Activated naive CD8-positive, alpha-beta T cell treated with anti-CD3 and anti-CD28 coated beads for 36 hours (primary cell): Measurements from ENCODE around the gene PAQR7. TPM values are rescaled to one million over a fixed set of nuclear protein-coding genes. Genes with fewer than 3 reads are reported as not detected.

Experiments used
- DNase-seq: peaks from one replicate; pipeline ENCODE4 v3.0.0; 2021
- H3K27ac Mint-ChIP-seq: one replicate; pipeline ENCODE4 v1.8.0; 2022; ENCODE audit warnings: mild to moderate bottlenecking, moderate library complexity, mixed read lengths
- H3K27me3 Mint-ChIP-seq: one replicate; pipeline ENCODE4 v1.8.0; 2022; ENCODE audit warnings: mild to moderate bottlenecking, mixed read lengths
- H3K36me3 Mint-ChIP-seq: one replicate; pipeline ENCODE4 v1.8.0; 2021; ENCODE audit warnings: mild to moderate bottlenecking, mixed read lengths
- H3K4me1 Mint-ChIP-seq: one replicate; pipeline ENCODE4 v1.8.0; 2021; ENCODE audit warnings: mixed read lengths
- H3K4me3 Mint-ChIP-seq: one replicate; pipeline ENCODE4 v1.8.0; 2022; ENCODE audit warnings: mild to moderate bottlenecking, moderate library complexity, mixed read lengths
- H3K9me3 Mint-ChIP-seq: one replicate; pipeline ENCODE4 v1.8.0; 2022; ENCODE audit warnings: mixed read lengths
- total RNA-seq, 2 experiments: library from RNA; stranded (reverse); gene quantifications; one replicate each; pipeline ENCODE4 v1.2.3, GENCODE V29; 2021

The PAQR7 gene
- total RNA-seq, 2 experiments from 2014 or later: 8.6 to 9.2 TPM

DNA sequence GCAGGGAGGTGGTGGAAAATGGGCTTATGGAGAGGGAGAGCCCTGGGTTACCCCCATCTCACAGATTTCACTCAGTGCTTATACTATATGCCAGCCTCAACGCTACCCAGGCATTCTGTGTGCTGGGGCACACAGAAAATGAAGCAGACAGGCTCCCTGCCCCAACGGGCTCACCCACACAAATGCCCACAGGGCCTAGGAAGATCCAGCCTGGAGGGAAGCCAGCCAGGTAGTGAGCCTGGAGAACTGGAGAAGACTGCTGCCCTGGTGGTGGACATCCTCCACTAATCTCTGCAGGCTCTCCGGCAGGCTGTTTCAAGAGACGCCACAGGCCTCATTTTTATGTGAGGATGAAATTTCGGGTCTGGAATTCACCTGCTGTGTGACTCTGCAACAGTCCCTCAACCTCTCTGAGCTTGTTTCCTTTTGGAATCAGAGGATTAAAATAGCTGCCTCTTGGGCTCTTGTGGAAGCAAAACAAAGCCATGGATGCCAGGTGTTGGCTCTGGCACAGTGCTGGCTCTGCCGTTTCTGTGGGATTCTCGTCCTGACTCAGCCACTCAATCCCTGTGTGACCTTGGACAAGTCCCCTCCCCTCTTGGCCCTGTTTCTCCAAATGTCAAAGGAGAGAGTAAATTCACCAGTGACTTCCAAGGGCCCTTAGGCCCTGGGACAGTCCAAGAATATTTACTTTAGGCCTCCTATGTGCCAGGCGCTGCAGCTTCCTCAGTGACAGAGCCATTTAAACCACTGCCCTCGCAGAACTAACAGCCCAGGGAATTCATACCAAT is 3.6 kb downstream of the PAQR7 start:
- no peak overlapping the region for H3K4me3 Mint-ChIP-seq
- no peaks in the 10 kb centered on the region for H3K36me3 Mint-ChIP-seq
- peaks cover 16% of the 10 kb centered on the region for H3K4me1 Mint-ChIP-seq
- H3K27ac Mint-ChIP-seq: no peak overlapping the region
- DNase-seq: no peak
- peaks cover 8% of the 10 kb centered on the region for H3K27me3 Mint-ChIP-seq
- H3K9me3 Mint-ChIP-seq: no peaks in the 10 kb centered on the region

GRCh38 chr1:25871086-25871703 is 4.3 kb downstream of the PAQR7 start:
- no peak for DNase-seq
- no peaks in the 10 kb centered on the region for H3K36me3 Mint-ChIP-seq
- H3K27ac Mint-ChIP-seq: no peak overlapping the region
- no peak overlapping the region for H3K4me3 Mint-ChIP-seq
- no peaks in the 10 kb centered on the region for H3K9me3 Mint-ChIP-seq
- peaks cover 3% of the 10 kb centered on the region for H3K27me3 Mint-ChIP-seq
- H3K4me1 Mint-ChIP-seq: peaks cover 16% of the 10 kb centered on the region

- Mint-ChIP-seq H3K4me1 (peaks cover 16% of the 10 kb centered on the region), H3K9me3 (no peaks in the 10 kb centered on the region)
- no peak for DNase-seq
These were observed 4.9 kb downstream of the PAQR7 start for GRCh38 chr1:25870614-25871013.

DNA sequence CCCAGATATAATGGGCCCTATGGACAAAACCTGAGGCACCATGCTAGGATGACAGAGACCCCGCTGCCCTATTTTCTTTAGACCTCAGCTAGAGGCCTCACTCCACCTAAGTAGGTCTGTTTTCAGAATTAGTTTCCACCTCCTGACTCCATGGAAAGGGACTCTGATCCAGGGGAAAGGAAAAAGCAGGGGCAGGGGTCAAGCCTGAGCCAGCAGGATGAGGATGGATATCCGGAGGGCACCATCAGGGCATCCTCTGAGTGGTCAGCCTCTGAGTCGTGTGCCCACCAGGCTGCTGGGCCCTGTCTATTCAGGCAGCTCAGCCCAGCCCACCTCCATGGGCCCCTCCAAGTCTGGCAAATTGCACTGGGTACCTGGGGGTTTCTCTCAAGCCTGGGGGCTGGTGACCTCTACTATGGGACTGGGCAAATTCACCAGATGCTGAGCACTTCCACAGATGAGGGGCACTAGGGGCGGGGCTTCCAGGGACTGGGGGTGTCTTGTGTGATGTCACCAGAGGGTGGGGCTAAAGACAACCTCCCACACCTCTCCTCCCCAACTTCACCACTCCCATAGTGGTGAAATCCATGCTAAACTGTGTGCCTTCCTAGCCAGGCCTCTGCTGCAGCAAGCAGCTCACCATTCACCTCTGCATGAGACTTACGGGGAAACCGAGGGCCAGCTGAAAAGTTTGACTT is 5.5 kb downstream of the PAQR7 start:
- no peak for DNase-seq
- Mint-ChIP-seq H3K9me3 (no peaks in the 10 kb centered on the region), H3K4me1 (peaks cover 15% of the 10 kb centered on the region), H3K27me3 (no peaks in the 10 kb centered on the region), H3K4me3 (no peak overlapping the region), H3K36me3 (no peaks in the 10 kb centered on the region), H3K27ac (no peak overlapping the region)

More at GRCh38 chr1:25870614-25871013, 4.9 kb downstream of the PAQR7 start:
- no peak overlapping the region for H3K4me3 Mint-ChIP-seq
- no peaks in the 10 kb centered on the region for H3K36me3 Mint-ChIP-seq
- no peaks in the 10 kb centered on the region for H3K27me3 Mint-ChIP-seq
- H3K27ac Mint-ChIP-seq: no peak overlapping the region

GRCh38 chr1:25867210-25867991 is 8.1 kb downstream of the PAQR7 start:
- no peak for DNase-seq
- H3K4me1 Mint-ChIP-seq: peaks cover 3% of the 10 kb centered on the region
- no peak overlapping the region for H3K27ac Mint-ChIP-seq
- H3K4me3 Mint-ChIP-seq: no peak overlapping the region
- no peaks in the 10 kb centered on the region for H3K27me3 Mint-ChIP-seq
- H3K36me3 Mint-ChIP-seq: peaks cover 8% of the 10 kb centered on the region
- no peaks in the 10 kb centered on the region for H3K9me3 Mint-ChIP-seq

GRCh38 chr1:25866288-25866687 is 9.2 kb downstream of the PAQR7 start:
- H3K9me3 Mint-ChIP-seq: no peaks in the 10 kb centered on the region
- H3K4me1 Mint-ChIP-seq: peaks cover 6% of the 10 kb centered on the region
- no peak overlapping the region for H3K27ac Mint-ChIP-seq
- no peak for DNase-seq
- H3K4me3 Mint-ChIP-seq: no peak overlapping the region
- no peaks in the 10 kb centered on the region for H3K27me3 Mint-ChIP-seq
- peaks cover 13% of the 10 kb centered on the region for H3K36me3 Mint-ChIP-seq

DNA sequence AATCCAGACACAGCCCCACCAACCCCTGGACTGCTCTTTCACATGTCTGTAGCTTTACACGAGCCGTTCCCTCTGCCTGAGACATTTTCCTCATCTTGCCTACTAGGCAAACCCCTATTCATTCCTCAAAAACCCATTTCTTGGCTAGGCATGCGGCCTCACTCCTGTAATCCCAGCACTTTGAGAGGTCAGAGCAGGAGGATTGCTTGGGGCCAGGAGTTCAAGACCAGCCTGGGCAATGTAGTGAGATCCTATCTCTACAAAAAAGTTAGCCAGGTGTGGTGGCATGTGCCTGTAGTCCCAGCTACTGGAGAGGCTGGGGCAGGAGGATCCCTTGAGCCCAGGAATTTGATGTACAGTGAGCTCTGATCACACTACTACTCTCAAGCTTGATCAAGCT is 11.1 kb downstream of the PAQR7 start:
- DNase-seq: no peak
- H3K27me3 Mint-ChIP-seq: no peaks in the 10 kb centered on the region
- no peaks in the 10 kb centered on the region for H3K9me3 Mint-ChIP-seq
- H3K4me1 Mint-ChIP-seq: peaks cover 15% of the 10 kb centered on the region
- peaks cover 19% of the 10 kb centered on the region for H3K36me3 Mint-ChIP-seq
- no peak overlapping the region for H3K4me3 Mint-ChIP-seq
- H3K27ac Mint-ChIP-seq: no peak overlapping the region

GRCh38 chr1:25863486-25864262 is 11.8 kb downstream of the PAQR7 start:
- H3K27ac Mint-ChIP-seq: no peak overlapping the region
- peaks cover 16% of the 10 kb centered on the region for H3K4me1 Mint-ChIP-seq
- no peaks in the 10 kb centered on the region for H3K27me3 Mint-ChIP-seq
- H3K36me3 Mint-ChIP-seq: peaks cover 19% of the 10 kb centered on the region
- no peaks in the 10 kb centered on the region for H3K9me3 Mint-ChIP-seq
- no peak overlapping the region for H3K4me3 Mint-ChIP-seq
- no peak for DNase-seq

DNA sequence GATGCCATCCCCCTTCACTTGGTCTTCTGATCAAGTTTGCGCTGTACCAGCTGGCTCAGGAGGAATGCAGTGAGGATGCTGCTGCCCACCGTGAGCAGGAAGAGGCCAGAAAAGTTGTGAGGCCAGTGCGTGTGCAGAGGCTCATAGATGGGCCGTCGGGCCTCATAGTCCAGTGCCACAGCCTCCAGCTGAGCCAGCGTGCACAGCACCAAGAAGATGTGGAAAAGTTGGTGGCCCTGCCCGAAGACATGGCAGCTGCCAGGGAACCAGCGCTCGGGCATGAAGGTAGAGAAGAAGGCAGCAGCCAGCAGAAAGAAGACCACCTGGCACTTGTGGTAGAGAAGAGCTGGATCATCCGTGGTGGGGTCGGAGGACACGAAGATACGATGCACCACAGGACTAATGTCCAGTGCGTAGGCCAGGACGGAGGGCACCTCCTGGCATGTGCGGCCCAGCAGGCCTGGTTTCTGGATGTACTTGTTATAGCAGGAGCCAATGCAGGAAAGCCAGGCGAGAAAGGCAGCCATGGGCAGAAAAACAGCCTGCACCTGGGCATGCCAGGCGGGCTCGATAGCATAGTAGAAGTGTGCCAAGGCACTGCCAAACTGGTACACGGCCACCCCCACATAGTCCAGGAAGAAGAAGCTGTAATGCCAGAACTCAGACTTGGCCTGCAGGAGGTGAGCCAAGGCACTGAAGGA is 12.6 kb downstream of the PAQR7 start:
- no peaks in the 10 kb centered on the region for H3K9me3 Mint-ChIP-seq

GRCh38 chr1:25861316-25862286 is 13.9 kb downstream of the PAQR7 start:
- no peak for DNase-seq
- Mint-ChIP-seq H3K4me3 (peak overlapping the region; percentile 47), H3K4me1 (peaks cover 24% of the 10 kb centered on the region), H3K27me3 (no peaks in the 10 kb centered on the region), H3K27ac (peak overlapping the region; percentile 46), H3K9me3 (no peaks in the 10 kb centered on the region), H3K36me3 (peaks cover 21% of the 10 kb centered on the region)

More for the DNA sequence above, 12.6 kb downstream of the PAQR7 start:
- Mint-ChIP-seq H3K4me1 (peaks cover 22% of the 10 kb centered on the region), H3K27me3 (no peaks in the 10 kb centered on the region), H3K27ac (no peak overlapping the region), H3K4me3 (no peak overlapping the region), H3K36me3 (peaks cover 19% of the 10 kb centered on the region)
- no peak for DNase-seq

DNA sequence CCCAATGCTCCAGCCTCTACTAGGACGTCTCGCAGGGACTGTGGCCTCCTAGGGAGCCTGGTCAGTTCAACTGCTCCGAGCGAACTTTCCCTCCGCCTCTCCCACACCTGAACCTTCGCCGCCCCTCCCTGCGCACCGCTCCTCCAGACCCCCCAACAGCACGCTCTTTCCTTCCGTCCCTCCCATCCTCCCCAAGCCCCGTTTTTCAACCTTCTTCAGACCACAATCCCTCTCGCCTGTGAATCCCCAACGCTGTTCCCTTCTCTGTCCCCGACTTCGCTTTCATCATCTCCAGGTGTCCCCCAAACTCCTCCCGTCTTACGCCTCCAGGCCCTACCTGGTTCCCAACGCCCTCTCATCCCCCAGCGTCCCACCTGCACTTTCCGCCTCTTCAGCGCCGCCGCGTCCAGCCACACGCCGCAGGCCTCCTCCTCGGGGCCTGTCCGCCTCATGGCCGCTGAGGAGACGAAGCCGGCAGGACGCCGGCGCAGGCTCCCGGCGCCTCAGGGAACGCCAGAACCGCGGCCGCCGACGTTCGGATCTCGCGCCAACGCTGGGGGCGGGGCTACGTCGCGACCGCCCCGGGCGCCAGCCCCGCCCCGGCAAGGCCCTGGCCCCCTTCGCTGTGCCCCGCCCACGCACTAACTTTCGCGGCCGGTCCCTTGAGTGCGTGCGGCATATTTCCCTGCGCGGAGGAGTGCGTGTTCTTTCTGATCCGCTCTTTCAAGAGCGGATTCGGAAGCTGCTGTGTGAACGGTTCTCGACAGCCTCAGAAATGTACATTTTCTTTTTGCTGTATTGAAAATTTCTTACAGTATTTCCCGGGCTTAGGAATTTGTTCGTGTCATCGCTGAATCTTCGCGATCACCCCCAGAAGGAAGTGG is 16.4 kb downstream of the PAQR7 start, which contains the start of gene AUNIP:
AUNIP (minus strand) TSS at position 552 of the 884 bp plus-strand sequence; CDS start at position 452, 100 bp downstream.
- H3K4me3 Mint-ChIP-seq: peak within 1 kb of the TSS; percentile 90
- no peaks in the 10 kb centered on the region for H3K27me3 Mint-ChIP-seq
- DNase-seq: peak; percentile 96
- H3K4me1 Mint-ChIP-seq: peaks cover 23% of the 10 kb centered on the region
- peaks cover 22% of the 10 kb centered on the region for H3K36me3 Mint-ChIP-seq
- H3K9me3 Mint-ChIP-seq: no peaks in the 10 kb centered on the region
- H3K27ac Mint-ChIP-seq: peak within 1 kb of the TSS; percentile 94

DNA sequence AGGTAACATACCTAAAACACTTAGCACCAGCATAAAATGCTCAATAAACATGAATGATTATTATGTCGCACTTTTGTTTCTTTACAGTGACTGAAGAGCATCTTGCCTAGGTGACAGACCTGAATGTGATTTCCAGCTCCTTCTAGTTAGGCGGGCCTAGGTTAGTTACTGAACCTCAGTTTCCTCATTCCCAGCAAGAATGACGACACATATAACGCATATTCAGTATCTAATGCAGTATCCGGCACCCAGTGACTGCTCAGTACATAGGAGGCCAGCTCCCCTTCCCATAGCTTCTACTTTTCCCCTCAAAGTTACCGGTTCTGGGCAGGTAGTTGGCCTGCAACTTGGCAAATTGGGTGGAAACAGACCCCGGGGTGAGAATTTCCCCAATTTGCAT is 17.0 kb downstream of the PAQR7 start:
- Mint-ChIP-seq H3K27ac (peak overlapping the region; percentile 91), H3K27me3 (no peaks in the 10 kb centered on the region), H3K4me3 (peak overlapping the region; percentile 90), H3K4me1 (peaks cover 23% of the 10 kb centered on the region), H3K36me3 (peaks cover 22% of the 10 kb centered on the region), H3K9me3 (no peaks in the 10 kb centered on the region)
- no peak for DNase-seq
